Progenitor cell of endocrine pancreas (in vitro differentiated cells): ENCODE data around the gene COX7A2. TPM values are rescaled to one million over a fixed set of nuclear protein-coding genes. Genes with fewer than 3 reads are reported as not detected.

Source experiments
- DNase-seq: peaks from one replicate; pipeline ENCODE4 v3.0.0; 2021; ENCODE audit warnings: low spot score; ENCODE audit not compliant: unreplicated experiment
- H3K27ac Mint-ChIP-seq: 2 replicates; pipeline ENCODE4 v1.8.0; 2021; ENCODE audit warnings: mild to moderate bottlenecking, moderate library complexity, mixed read lengths
- H3K27me3 Mint-ChIP-seq: 2 replicates; pipeline ENCODE4 v1.8.0; 2021; ENCODE audit warnings: mixed read lengths
- H3K36me3 Mint-ChIP-seq: 2 replicates; pipeline ENCODE4 v1.8.0; 2022; ENCODE audit warnings: mixed read lengths; ENCODE audit not compliant: insufficient read depth
- H3K4me1 Mint-ChIP-seq: 2 replicates; pipeline ENCODE4 v1.8.0; 2021; ENCODE audit warnings: low read depth, mixed read lengths
- H3K4me3 Mint-ChIP-seq: 2 replicates; pipeline ENCODE4 v1.8.0; 2021; ENCODE audit warnings: low read depth, mild to moderate bottlenecking, moderate library complexity, mixed read lengths
- H3K9me3 Mint-ChIP-seq: 2 replicates; pipeline ENCODE4 v1.8.0; 2021; ENCODE audit warnings: low read depth, mixed read lengths
- CTCF ChIP-seq: fragments of 200-600 bp; sonication (generic); IDR thresholded peaks from one replicate; pipeline ENCODE4 v1.5.0; 2021; ENCODE audit warnings: antibody characterized with exemption, mild to moderate bottlenecking; ENCODE audit not compliant: unreplicated experiment
- total RNA-seq: library from RNA; stranded (reverse); gene quantifications from 2 replicates; pipeline ENCODE4 v1.2.1, GENCODE V29; 2021

Gene COX7A2
- total RNA-seq, 1 donor from 2014 or later = 311 TPM

GRCh38 chr6:75262716-75263400 is 19.3 kb upstream of the COX7A2 start:
- no peaks in the 10 kb centered on the region for H3K27me3 Mint-ChIP-seq
- H3K27ac Mint-ChIP-seq = no peak overlapping the region
- H3K36me3 Mint-ChIP-seq = peaks cover 10% of the 10 kb centered on the region
- no peak for TF ChIP-seq CTCF
- peaks cover 7% of the 10 kb centered on the region for H3K4me1 Mint-ChIP-seq
- no peak overlapping the region for H3K4me3 Mint-ChIP-seq
- H3K9me3 Mint-ChIP-seq = no peaks in the 10 kb centered on the region
- DNase-seq = no peak

GRCh38 chr6:75261299-75261698 is 17.7 kb upstream of the COX7A2 start:
- Mint-ChIP-seq H3K36me3 (peaks cover 14% of the 10 kb centered on the region), H3K9me3 (no peaks in the 10 kb centered on the region), H3K27me3 (no peaks in the 10 kb centered on the region), H3K4me1 (no peaks in the 10 kb centered on the region), H3K4me3 (no peak overlapping the region), H3K27ac (no peak overlapping the region)
- no peak for TF ChIP-seq CTCF
- no peak for DNase-seq

GRCh38 chr6:75257343-75258087 is 13.9 kb upstream of the COX7A2 start:
- Mint-ChIP-seq H3K36me3 (peaks cover 14% of the 10 kb centered on the region), H3K4me3 (no peak overlapping the region), H3K9me3 (no peaks in the 10 kb centered on the region), H3K27ac (no peak overlapping the region), H3K4me1 (no peaks in the 10 kb centered on the region), H3K27me3 (no peaks in the 10 kb centered on the region)
- TF ChIP-seq CTCF = no peak
- DNase-seq = no peak

GRCh38 chr6:75250552-75250951 is 7.0 kb upstream of the COX7A2 start:
- no peak for TF ChIP-seq CTCF
- Mint-ChIP-seq H3K4me1 (peaks cover 3% of the 10 kb centered on the region), H3K4me3 (no peak overlapping the region), H3K27ac (no peak overlapping the region), H3K9me3 (no peaks in the 10 kb centered on the region), H3K36me3 (peaks cover under 1% of the 10 kb centered on the region), H3K27me3 (peaks cover 13% of the 10 kb centered on the region)
- DNase-seq = no peak

GRCh38 chr6:75249837-75250236 is 6.2 kb upstream of the COX7A2 start:
- no peak overlapping the region for H3K27ac Mint-ChIP-seq

More at GRCh38 chr6:75249837-75250236, 6.2 kb upstream of the COX7A2 start:
- Mint-ChIP-seq H3K27me3 (peaks cover 15% of the 10 kb centered on the region), H3K4me3 (no peak overlapping the region), H3K9me3 (no peaks in the 10 kb centered on the region), H3K4me1 (peaks cover 3% of the 10 kb centered on the region), H3K36me3 (no peaks in the 10 kb centered on the region)
- TF ChIP-seq CTCF = no peak
- DNase-seq = no peak
